H1 (cell line): ENCODE measurements around the gene DUS1L. TPM values are rescaled to one million over a fixed set of nuclear protein-coding genes. Genes with fewer than 3 reads are reported as not detected.

Experiments
- ASH2L ChIP-seq: fragments of 200-600, 300-600 bp; sonication (generic); IDR thresholded peaks from one replicate; pipeline ENCODE4 v1.7.1; 2017; ENCODE audit warnings: low read length
- KDM5A ChIP-seq: fragments of 200-600 bp; IDR thresholded peaks from 2 replicates; pipeline ENCODE4 v1.7.1; 2012; ENCODE audit warnings: mild to moderate bottlenecking, low read length, inconsistent platforms, mixed read lengths
- NANOG ChIP-seq: IDR thresholded peaks from 2 replicates; pipeline ENCODE4 v1.6.1; 2011; ENCODE audit warnings: low read length, low read depth, mild to moderate bottlenecking, inconsistent platforms; ENCODE audit not compliant: insufficient read depth, poor library complexity, severe bottlenecking
- PHF8 ChIP-seq: fragments of 200-600 bp; sonication (generic); conservative IDR thresholded peaks from 2 replicates; pipeline ENCODE4 v1.7.1; 2012; ENCODE audit warnings: low read depth, mild to moderate bottlenecking, inconsistent platforms, low read length, moderate library complexity
- RAD21 ChIP-seq, 2 experiments: IDR thresholded peaks in 1 of 2; conservative IDR thresholded peaks in 1 of 2; 2 replicates each; pipeline ENCODE4 v1.6.1; 2011; ENCODE audit warnings: low read depth in 2 of 2, low read length in 2 of 2, improper control_type of control experiment in 1 of 2, inconsistent platforms in 1 of 2, mild to moderate bottlenecking in 1 of 2, moderate library complexity in 1 of 2
- RFX5 ChIP-seq: IDR thresholded peaks from 2 replicates; pipeline ENCODE4 v1.6.1; 2011; ENCODE audit warnings: low read depth, low read length, improper control_type of control experiment, borderline replicate concordance
- SP4 ChIP-seq: IDR thresholded peaks from 2 replicates; pipeline ENCODE4 v1.6.1; 2012; ENCODE audit warnings: low read length, inconsistent platforms
- polyA plus RNA-seq, 7 experiments: library from polyadenylated mRNA; depleted of rRNA in 3 of 7; stranded (reverse) in 5 of 7; unstranded in 2 of 7; fragments of >200 nt in 5 of 7; fragments of 200-250 nt in 2 of 7; gene quantifications; 1 replicate in 5 of 7; 2 replicates in 1 of 7; 4 replicates in 1 of 7; pipeline versions ENCODE4 v1.2.1 to v1.2.3, GENCODE V29; 2011 to 2013; ENCODE audit warnings: missing spikeins in 2 of 7, mixed read lengths in 2 of 7
- total RNA-seq: library from RNA; stranded (reverse); fragmentation: NEBNext Ultra II Directional; extraction: Animal tissue kit (Norgen Biotek cat#: 25700); gene quantifications from 2 replicates; pipeline ENCODE4 v1.2.1, GENCODE V29; 2021
- TF ChIP-seq, protein P1 (sequence below): fragments of 300-600 bp; sonication (generic); IDR thresholded peaks from 2 replicates; pipeline ENCODE4 v1.7.1; 2012; ENCODE audit warnings: low read length, moderate library complexity, mild to moderate bottlenecking, inconsistent platforms; ENCODE audit not compliant: insufficient replicate concordance
- TF ChIP-seq, protein P2 (sequence below): IDR thresholded peaks from 2 replicates; pipeline ENCODE4 v1.6.1; 2011; ENCODE audit warnings: low read depth, mild to moderate bottlenecking, low read length; ENCODE audit not compliant: insufficient read depth

DUS1L gene
- total and polyA plus RNA-seq, 2 of the 8 experiments (the other 6 are each of a cell fraction or from before 2014, with no cell fraction given), result 34.5 to 69.1 TPM

DNA sequence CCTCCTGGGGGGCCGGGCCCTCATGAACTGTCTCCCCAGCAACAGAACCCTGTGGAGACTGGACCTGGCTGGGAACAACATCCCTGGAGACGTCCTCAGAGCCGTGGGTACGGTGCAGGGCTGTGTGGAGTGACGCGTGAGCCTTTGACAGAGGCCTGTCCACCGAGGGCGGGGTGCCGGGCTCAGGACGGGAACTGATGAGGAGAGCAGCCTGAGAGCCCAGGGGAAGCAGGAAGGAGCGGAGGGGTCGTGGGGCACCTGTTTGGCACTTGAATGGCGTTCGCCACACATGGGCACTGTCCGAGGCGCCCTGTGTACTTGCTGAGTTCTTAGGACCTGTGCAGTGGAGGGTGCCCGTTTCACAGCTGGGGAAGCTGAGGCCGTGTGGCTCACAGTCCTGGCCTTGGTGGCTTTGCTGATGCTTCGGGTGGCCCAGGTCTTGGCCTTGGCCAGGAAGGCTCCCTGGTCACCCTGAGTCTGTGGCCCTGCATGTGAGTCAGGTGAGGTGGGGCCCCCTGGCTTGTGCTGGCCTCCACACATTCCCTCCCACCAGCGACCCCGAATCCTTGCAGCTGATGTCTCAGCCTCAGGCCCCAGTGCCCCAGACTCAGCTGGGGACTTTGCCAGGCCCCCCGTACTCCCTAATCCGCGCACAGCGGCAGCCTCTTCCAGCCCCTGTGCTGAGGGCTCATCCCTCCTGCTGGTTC, 40.0 kb downstream of the DUS1L start (continued):
- TF ChIP-seq, protein P1, sequence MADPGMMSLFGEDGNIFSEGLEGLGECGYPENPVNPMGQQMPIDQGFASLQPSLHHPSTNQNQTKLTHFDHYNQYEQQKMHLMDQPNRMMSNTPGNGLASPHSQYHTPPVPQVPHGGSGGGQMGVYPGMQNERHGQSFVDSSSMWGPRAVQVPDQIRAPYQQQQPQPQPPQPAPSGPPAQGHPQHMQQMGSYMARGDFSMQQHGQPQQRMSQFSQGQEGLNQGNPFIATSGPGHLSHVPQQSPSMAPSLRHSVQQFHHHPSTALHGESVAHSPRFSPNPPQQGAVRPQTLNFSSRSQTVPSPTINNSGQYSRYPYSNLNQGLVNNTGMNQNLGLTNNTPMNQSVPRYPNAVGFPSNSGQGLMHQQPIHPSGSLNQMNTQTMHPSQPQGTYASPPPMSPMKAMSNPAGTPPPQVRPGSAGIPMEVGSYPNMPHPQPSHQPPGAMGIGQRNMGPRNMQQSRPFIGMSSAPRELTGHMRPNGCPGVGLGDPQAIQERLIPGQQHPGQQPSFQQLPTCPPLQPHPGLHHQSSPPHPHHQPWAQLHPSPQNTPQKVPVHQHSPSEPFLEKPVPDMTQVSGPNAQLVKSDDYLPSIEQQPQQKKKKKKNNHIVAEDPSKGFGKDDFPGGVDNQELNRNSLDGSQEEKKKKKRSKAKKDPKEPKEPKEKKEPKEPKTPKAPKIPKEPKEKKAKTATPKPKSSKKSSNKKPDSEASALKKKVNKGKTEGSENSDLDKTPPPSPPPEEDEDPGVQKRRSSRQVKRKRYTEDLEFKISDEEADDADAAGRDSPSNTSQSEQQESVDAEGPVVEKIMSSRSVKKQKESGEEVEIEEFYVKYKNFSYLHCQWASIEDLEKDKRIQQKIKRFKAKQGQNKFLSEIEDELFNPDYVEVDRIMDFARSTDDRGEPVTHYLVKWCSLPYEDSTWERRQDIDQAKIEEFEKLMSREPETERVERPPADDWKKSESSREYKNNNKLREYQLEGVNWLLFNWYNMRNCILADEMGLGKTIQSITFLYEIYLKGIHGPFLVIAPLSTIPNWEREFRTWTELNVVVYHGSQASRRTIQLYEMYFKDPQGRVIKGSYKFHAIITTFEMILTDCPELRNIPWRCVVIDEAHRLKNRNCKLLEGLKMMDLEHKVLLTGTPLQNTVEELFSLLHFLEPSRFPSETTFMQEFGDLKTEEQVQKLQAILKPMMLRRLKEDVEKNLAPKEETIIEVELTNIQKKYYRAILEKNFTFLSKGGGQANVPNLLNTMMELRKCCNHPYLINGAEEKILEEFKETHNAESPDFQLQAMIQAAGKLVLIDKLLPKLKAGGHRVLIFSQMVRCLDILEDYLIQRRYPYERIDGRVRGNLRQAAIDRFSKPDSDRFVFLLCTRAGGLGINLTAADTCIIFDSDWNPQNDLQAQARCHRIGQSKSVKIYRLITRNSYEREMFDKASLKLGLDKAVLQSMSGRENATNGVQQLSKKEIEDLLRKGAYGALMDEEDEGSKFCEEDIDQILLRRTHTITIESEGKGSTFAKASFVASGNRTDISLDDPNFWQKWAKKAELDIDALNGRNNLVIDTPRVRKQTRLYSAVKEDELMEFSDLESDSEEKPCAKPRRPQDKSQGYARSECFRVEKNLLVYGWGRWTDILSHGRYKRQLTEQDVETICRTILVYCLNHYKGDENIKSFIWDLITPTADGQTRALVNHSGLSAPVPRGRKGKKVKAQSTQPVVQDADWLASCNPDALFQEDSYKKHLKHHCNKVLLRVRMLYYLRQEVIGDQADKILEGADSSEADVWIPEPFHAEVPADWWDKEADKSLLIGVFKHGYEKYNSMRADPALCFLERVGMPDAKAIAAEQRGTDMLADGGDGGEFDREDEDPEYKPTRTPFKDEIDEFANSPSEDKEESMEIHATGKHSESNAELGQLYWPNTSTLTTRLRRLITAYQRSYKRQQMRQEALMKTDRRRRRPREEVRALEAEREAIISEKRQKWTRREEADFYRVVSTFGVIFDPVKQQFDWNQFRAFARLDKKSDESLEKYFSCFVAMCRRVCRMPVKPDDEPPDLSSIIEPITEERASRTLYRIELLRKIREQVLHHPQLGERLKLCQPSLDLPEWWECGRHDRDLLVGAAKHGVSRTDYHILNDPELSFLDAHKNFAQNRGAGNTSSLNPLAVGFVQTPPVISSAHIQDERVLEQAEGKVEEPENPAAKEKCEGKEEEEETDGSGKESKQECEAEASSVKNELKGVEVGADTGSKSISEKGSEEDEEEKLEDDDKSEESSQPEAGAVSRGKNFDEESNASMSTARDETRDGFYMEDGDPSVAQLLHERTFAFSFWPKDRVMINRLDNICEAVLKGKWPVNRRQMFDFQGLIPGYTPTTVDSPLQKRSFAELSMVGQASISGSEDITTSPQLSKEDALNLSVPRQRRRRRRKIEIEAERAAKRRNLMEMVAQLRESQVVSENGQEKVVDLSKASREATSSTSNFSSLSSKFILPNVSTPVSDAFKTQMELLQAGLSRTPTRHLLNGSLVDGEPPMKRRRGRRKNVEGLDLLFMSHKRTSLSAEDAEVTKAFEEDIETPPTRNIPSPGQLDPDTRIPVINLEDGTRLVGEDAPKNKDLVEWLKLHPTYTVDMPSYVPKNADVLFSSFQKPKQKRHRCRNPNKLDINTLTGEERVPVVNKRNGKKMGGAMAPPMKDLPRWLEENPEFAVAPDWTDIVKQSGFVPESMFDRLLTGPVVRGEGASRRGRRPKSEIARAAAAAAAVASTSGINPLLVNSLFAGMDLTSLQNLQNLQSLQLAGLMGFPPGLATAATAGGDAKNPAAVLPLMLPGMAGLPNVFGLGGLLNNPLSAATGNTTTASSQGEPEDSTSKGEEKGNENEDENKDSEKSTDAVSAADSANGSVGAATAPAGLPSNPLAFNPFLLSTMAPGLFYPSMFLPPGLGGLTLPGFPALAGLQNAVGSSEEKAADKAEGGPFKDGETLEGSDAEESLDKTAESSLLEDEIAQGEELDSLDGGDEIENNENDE, result no peak
- TF ChIP-seq KDM5A (no peak), PHF8 (no peak), NANOG (no peak), RFX5 (no peak), SP4 (no peak), ASH2L (no peak), RAD21 (IDR thresholded peaks at IDR 0.05 in 1 of 2, conservative IDR thresholded peaks at IDR 0.05 in 1 of 2; ENCODE audit: low read depth in 2 of 2, low read length in 2 of 2) (no peak)
- TF ChIP-seq, protein P2, sequence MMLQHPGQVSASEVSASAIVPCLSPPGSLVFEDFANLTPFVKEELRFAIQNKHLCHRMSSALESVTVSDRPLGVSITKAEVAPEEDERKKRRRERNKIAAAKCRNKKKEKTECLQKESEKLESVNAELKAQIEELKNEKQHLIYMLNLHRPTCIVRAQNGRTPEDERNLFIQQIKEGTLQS, result no peak
